A549 (cell line): ENCODE results near the gene EXOSC7.

Experiments used
- BHLHE40 ChIP-seq: IDR thresholded peaks from 2 replicates; pipeline ENCODE4 v1.6.1; 2012; ENCODE audit warnings: low read depth, low read length, inconsistent platforms
- CTCF ChIP-seq: fragments of >200 bp; sonication (Bioruptor Twin); formaldehyde crosslinking; IDR thresholded peaks from 3 replicates; pipeline ENCODE4 v1.5.1; 2016
- KDM5A ChIP-seq: fragments of 200-600 bp; sonication (generic); IDR thresholded peaks from 2 replicates; pipeline ENCODE4 v1.6.1; 2016; ENCODE audit warnings: antibody characterized with exemption, mild to moderate bottlenecking
- MAX ChIP-seq: IDR thresholded peaks from 2 replicates; pipeline ENCODE4 v1.6.1; 2012
- POLR2A ChIP-seq: IDR thresholded peaks from 2 replicates; pipeline ENCODE4 v1.6.1; 2012; ENCODE audit warnings: mild to moderate bottlenecking, low read length
- POLR2AphosphoS2 ChIP-seq: conservative IDR thresholded peaks from 2 replicates; pipeline ENCODE4 v1.6.1; 2012; ENCODE audit warnings: low read length, improper control_type of control experiment, inconsistent platforms
- RAD21 ChIP-seq, 2 experiments: fragments of >200 bp in 1 of 2; sonication (Bioruptor Twin) in 1 of 2; formaldehyde crosslinking in 1 of 2; IDR thresholded peaks in 1 of 2; conservative IDR thresholded peaks in 1 of 2; 2 replicates in 1 of 2; 3 replicates in 1 of 2; pipeline ENCODE4 v1.6.1; 2012 to 2018; ENCODE audit warnings: inconsistent platforms in 1 of 2
- REST ChIP-seq: fragments of 200-600 bp; sonication (generic); IDR thresholded peaks from 2 replicates; pipeline ENCODE4 v1.6.1; 2016; ENCODE audit warnings: antibody characterized with exemption, mild to moderate bottlenecking, moderate library complexity
- RFX5 ChIP-seq: fragments of 450-650 bp; IDR thresholded peaks from 2 replicates; pipeline ENCODE4 v1.7.1; 2014; ENCODE audit warnings: antibody characterized with exemption, mild to moderate bottlenecking, moderate library complexity
- ZNF302 ChIP-seq: fragments of 250-450 bp; sonication (Bioruptor Pico); IDR thresholded peaks from 2 replicates; pipeline ENCODE4 v1.9.0; 2021; ENCODE audit warnings: inconsistent platforms, mild to moderate bottlenecking, moderate library complexity

GRCh38 chr3:45043728-45044299 lies 67.8 kb downstream of the EXOSC7 start:
- TF ChIP-seq KDM5A (no peak), RAD21 (conservative IDR thresholded peaks at IDR 0.05 in 1 of 2, IDR thresholded peaks at IDR 0.05 in 1 of 2) (no peak; a peak in 1 of 5 replicates), REST (no peak), POLR2AphosphoS2 (no peak), RFX5 (no peak), CTCF (no peak), BHLHE40 (no peak), ZNF302 (CRISPR knock-in tag) (no peak), POLR2A (no peak), MAX (no peak)
